HEK293 (cell line): ENCODE results near the gene DNAJB6.

Source experiments
- CTCF ChIA-PET: fragments of 350-600 bp; formaldehyde crosslinking; extraction: SDS; loops from one replicate; lab custom pipeline; 2021; ENCODE audit warnings: antibody characterized with exemption; lab: Yijun Ruan, JAX
- POLR2A ChIA-PET: fragments of 300-600 bp; formaldehyde crosslinking; extraction: SDS; loops from one replicate; lab custom pipeline; 2020; ENCODE audit warnings: antibody characterized with exemption, inconsistent platforms; lab: Yijun Ruan, JAX
- H3K27ac ChIP-seq: fragments of 200-500 bp; sonication (Bioruptor generic); 2 replicates; pipeline ENCODE4 v1.5.1; 2014; ENCODE audit warnings: low read depth, low read length, control low read depth, inconsistent platforms; ENCODE audit errors: extremely low read depth
- H3K36me3 ChIP-seq, 2 experiments: fragments of 200-500 bp in 1 of 2; sonication (Bioruptor generic) in 1 of 2; 1 replicate in 1 of 2; 2 replicates in 1 of 2; pipeline ENCODE4 v1.5.1; 2014 to 2017; ENCODE audit warnings: inconsistent platforms in 2 of 2, low read length in 2 of 2; ENCODE audit not compliant: control insufficient read depth in 2 of 2, insufficient read depth in 1 of 2
- H3K4me1 ChIP-seq: fragments of 200-500 bp; sonication (Bioruptor generic); 2 replicates; pipeline ENCODE4 v1.5.1; 2014; ENCODE audit warnings: mild to moderate bottlenecking, low read length, inconsistent platforms; ENCODE audit not compliant: control insufficient read depth, insufficient read depth
- H3K4me3 ChIP-seq: 2 replicates; pipeline ENCODE4 v1.5.1; 2011; ENCODE audit warnings: low read depth, mild to moderate bottlenecking, control low read depth, low read length, moderate library complexity
- H3K9me3 ChIP-seq: fragments of 200-500 bp; sonication (Bioruptor generic); 2 replicates; pipeline ENCODE4 v1.5.1; 2014; ENCODE audit warnings: low read depth, low read length, inconsistent platforms; ENCODE audit not compliant: control insufficient read depth, insufficient read depth
- CTCF ChIP-seq: fragments of 450-650 bp; formaldehyde crosslinking; IDR thresholded peaks from 2 replicates; pipeline ENCODE4 v1.5.1; 2016; ENCODE audit warnings: missing biosample characterization, missing genetic modification characterization
- GLIS2 ChIP-seq: fragments of 450-650 bp; formaldehyde crosslinking; IDR thresholded peaks from 2 replicates; pipeline ENCODE4 v1.5.1; 2016; ENCODE audit warnings: missing biosample characterization, missing genetic modification characterization
- HIC1 ChIP-seq: fragments of 450-650 bp; formaldehyde crosslinking; IDR thresholded peaks from 2 replicates; pipeline ENCODE4 v1.5.1; 2016; ENCODE audit warnings: missing biosample characterization, missing genetic modification characterization
- HOXA7 ChIP-seq: sonication (generic); formaldehyde crosslinking; IDR thresholded peaks from 2 replicates; pipeline ENCODE4 v1.8.1; 2022; ENCODE audit warnings: missing genetic modification reagents, borderline replicate concordance
- KLF9 ChIP-seq: fragments of 450-650 bp; formaldehyde crosslinking; IDR thresholded peaks from 2 replicates; pipeline ENCODE4 v1.5.1; 2016; ENCODE audit warnings: missing biosample characterization, missing genetic modification characterization, low read depth
- PBX3 ChIP-seq: sonication (generic); formaldehyde crosslinking; IDR thresholded peaks from 2 replicates; pipeline ENCODE4 v1.8.1; 2022; ENCODE audit warnings: mild to moderate bottlenecking, moderate library complexity, missing genetic modification reagents
- PRDM6 ChIP-seq: fragments of 450-650 bp; formaldehyde crosslinking; IDR thresholded peaks from 2 replicates; pipeline ENCODE4 v1.5.1; 2017; ENCODE audit warnings: missing biosample characterization, missing genetic modification characterization
- ZBTB17 ChIP-seq: fragments of 450-650 bp; formaldehyde crosslinking; IDR thresholded peaks from 2 replicates; pipeline ENCODE4 v1.5.1; 2016; ENCODE audit warnings: missing biosample characterization, missing genetic modification characterization
- ZBTB44 ChIP-seq: fragments of 450-650 bp; IDR thresholded peaks from 2 replicates; pipeline ENCODE4 v1.5.1; 2018; ENCODE audit warnings: missing biosample characterization, mild to moderate bottlenecking, missing genetic modification characterization
- ZNF114 ChIP-seq: fragments of 450-650 bp; formaldehyde crosslinking; IDR thresholded peaks from 2 replicates; pipeline ENCODE4 v1.5.0; 2017; ENCODE audit warnings: missing biosample characterization, missing genetic modification characterization
- ZNF121 ChIP-seq: fragments of 450-650 bp; formaldehyde crosslinking; IDR thresholded peaks from 2 replicates; pipeline ENCODE4 v1.5.1; 2016; ENCODE audit warnings: missing biosample characterization, missing genetic modification characterization
- ZNF184 ChIP-seq: fragments of 450-650 bp; IDR thresholded peaks from 2 replicates; pipeline ENCODE4 v1.5.1; 2018; ENCODE audit warnings: missing biosample characterization, mild to moderate bottlenecking, missing genetic modification characterization
- ZNF221 ChIP-seq: fragments of 450-650 bp; formaldehyde crosslinking; IDR thresholded peaks from 2 replicates; pipeline ENCODE4 v1.5.1; 2017; ENCODE audit warnings: missing biosample characterization, missing genetic modification characterization, borderline replicate concordance
- ZNF280C ChIP-seq: fragments of 450-650 bp; formaldehyde crosslinking; IDR thresholded peaks from 2 replicates; pipeline ENCODE4 v1.5.1; 2016; ENCODE audit warnings: missing biosample characterization, missing genetic modification characterization
- ZNF350 ChIP-seq: fragments of 450-650 bp; formaldehyde crosslinking; IDR thresholded peaks from 2 replicates; pipeline ENCODE4 v1.5.0; 2017; ENCODE audit warnings: missing biosample characterization, mild to moderate bottlenecking, missing genetic modification characterization
- ZNF654 ChIP-seq: fragments of 450-650 bp; formaldehyde crosslinking; IDR thresholded peaks from 2 replicates; pipeline ENCODE4 v1.5.1; 2016; ENCODE audit warnings: low read depth, missing biosample characterization, missing genetic modification characterization
- ZNF658 ChIP-seq: fragments of 450-650 bp; formaldehyde crosslinking; IDR thresholded peaks from 2 replicates; pipeline ENCODE4; 2016; ENCODE audit warnings: missing biosample characterization, missing genetic modification characterization
- ZSCAN16 ChIP-seq: fragments of 450-650 bp; formaldehyde crosslinking; IDR thresholded peaks from 2 replicates; pipeline ENCODE4 v1.5.1; 2016; ENCODE audit warnings: missing biosample characterization, missing genetic modification characterization

Gene DNAJB6

GRCh38 chr7:157339777-157340677 lies 3.2 kb downstream of the DNAJB6 start:
- POLR2A ChIA-PET: no interaction called here
- no peak overlapping the region for H3K27ac ChIP-seq

More at GRCh38 chr7:157339777-157340677, 3.2 kb downstream of the DNAJB6 start:
- CTCF ChIA-PET: interaction anchor here (0.6 to 2.6 kb wide), 8 partner anchors 9 to 1636 kb away, joined by 3 to 18 read pairs (median 4); no protein-coding TSS in a partner anchor
- Histone ChIP-seq H3K4me3 (no peak overlapping the region), H3K36me3 (no peaks in the 10 kb centered on the region), H3K9me3 (no peaks in the 10 kb centered on the region), H3K4me1 (no peaks in the 10 kb centered on the region)
- TF ChIP-seq ZBTB17 (tag by site-specific recombination) (peak; percentile 48), PRDM6 (peak; percentile 74), ZBTB44 (tag by site-specific recombination) (no peak), HIC1 (no peak), ZNF114 (tag by site-specific recombination) (no peak), CTCF (tag by site-specific recombination) (peak; percentile 45; the same call in 1 of the 2 replicates), ZNF121 (tag by site-specific recombination) (no peak), ZSCAN16 (tag by site-specific recombination) (no peak), ZNF654 (tag by site-specific recombination) (peak; percentile 62), ZNF350 (tag by site-specific recombination) (no peak), ZNF184 (0 out of 2 replicates have a peak, but pooled peaks have one; percentile 7), ZNF280C (tag by site-specific recombination) (no peak), PBX3 (no peak), KLF9 (tag by site-specific recombination) (no peak), HOXA7 (CRISPR knock-in tag) (no peak), GLIS2 (tag by site-specific recombination) (no peak), ZNF658 (tag by site-specific recombination) (no peak), ZNF221 (tag by site-specific recombination) (no peak)
- TF ChIP-seq, all 188 proteins: peak for 5
